Activated CD8-positive, alpha-beta memory T cell treated with anti-CD3 and anti-CD28 coated beads, Interleukin-2, amount 50 U/mL, for 4 hours (primary cell): ENCODE results near the gene ATP1B3.
"Not testable (repeated sequence)": the region's sequence is repeated elsewhere in the genome, so short reads cannot be mapped to it uniquely, and the experiment has no call there.

Experiments
- DNase-seq: peaks from one replicate; pipeline ENCODE4 v3.0.0-alpha.2; 2020

Gene ATP1B3

GRCh38 chr3:141909408-141909807 lies 33.0 kb downstream of the ATP1B3 start:
- DNase-seq = no peak

- not testable (repeated sequence) for DNase-seq
These were observed 33.5 kb downstream of the ATP1B3 start for GRCh38 chr3:141909986-141910385.

GRCh38 chr3:141913150-141913811 lies 36.8 kb downstream of the ATP1B3 start:
- no peak for DNase-seq

GRCh38 chr3:141914311-141914710 lies 37.9 kb downstream of the ATP1B3 start:
- no peak for DNase-seq

GRCh38 chr3:141915016-141915415 lies 38.6 kb downstream of the ATP1B3 start:
- DNase-seq = no peak

DNA sequence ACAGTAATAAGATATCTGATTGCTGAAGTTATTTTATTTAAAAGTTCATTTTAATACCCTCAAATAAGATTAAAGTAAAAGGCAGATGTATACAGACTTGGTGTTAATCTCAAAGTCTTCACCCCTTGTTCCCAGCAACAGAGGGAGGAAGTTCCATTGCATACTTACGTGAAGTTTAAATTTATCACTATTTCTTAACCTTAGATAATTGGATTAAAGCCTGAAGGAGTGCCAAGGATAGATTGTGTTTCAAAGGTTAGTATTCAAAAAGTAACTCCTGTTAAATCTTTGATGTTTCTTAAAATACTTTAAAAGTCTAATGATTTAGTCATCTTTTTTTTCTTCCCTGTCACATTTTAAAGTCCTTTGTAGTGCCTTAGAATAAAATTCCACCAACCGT lies 39.3 kb downstream of the ATP1B3 start:
- no peak for DNase-seq

GRCh38 chr3:141920701-141921100 lies 44.3 kb downstream of the ATP1B3 start:
- DNase-seq = no peak

DNA sequence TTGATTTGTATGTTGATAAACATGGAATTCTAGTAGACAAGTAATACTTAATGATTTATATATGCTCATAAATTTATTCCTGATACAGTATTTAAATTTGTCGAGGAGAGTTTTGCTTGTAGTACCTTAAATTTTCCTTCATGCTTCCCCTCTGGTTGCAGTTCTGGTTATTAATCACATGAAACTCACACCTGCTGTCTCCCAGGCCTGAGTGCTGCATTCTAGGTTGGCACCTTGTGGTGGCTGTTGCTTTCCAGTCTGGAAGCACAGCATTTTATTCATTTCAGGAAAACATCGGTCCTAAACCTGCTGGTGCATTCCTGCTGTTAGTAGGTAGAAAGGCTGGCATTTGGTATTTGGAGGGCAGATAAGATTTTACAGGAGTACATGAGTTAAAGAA lies 44.9 kb downstream of the ATP1B3 start:
- DNase-seq = no peak

DNA sequence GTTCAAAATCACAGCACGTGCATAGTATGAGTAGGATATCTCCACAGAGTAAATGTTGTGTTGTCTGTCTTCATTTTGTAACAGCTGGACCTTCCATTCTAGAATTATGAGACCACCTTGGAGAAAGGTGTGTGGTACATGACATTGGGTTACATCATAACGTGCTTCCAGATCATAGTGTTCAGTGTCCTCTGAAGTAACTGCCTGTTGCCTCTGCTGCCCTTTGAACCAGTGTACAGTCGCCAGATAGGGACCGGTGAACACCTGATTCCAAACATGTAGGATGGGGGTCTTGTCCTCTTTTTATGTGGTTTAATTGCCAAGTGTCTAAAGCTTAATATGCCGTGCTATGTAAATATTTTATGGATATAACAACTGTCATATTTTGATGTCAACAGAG lies 49.2 kb downstream of the ATP1B3 start:
- DNase-seq = not testable (repeated sequence)

GRCh38 chr3:141926929-141927328 lies 50.5 kb downstream of the ATP1B3 start:
- DNase-seq = no peak

DNA sequence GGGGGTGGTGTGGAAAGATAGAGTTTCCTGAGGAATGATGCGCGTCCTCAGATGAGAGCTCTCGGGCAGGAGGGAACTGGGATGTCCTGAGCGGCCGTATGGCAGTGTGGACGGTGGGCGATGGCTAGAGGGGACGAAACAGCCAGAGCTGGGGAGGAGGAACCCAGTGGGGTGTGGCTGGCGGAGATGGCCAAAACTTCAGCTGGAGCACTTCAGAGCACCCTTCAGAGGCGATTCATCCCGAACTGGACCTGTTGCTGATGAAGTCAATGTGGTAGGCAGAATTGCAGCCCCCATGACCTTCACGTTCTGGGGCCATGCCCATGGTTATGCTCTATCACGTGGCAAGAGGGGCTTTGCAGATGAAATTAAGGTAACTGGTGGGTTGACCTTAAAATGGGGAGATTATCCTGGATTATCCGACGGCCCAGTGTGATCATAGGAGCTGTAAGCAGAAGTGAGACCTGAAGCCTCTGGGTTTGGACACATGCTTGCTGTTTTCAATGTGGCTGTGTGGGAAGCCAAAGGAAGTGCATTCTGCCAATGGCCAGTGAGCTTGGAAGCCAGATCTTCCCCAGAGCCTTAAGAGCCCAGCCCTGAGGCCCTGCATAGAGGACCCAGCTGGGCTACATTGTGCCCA lies 52.3 kb downstream of the ATP1B3 start:
- DNase-seq = no peak

GRCh38 chr3:141929341-141929995 lies 53.0 kb downstream of the ATP1B3 start:
- no peak for DNase-seq

DNA sequence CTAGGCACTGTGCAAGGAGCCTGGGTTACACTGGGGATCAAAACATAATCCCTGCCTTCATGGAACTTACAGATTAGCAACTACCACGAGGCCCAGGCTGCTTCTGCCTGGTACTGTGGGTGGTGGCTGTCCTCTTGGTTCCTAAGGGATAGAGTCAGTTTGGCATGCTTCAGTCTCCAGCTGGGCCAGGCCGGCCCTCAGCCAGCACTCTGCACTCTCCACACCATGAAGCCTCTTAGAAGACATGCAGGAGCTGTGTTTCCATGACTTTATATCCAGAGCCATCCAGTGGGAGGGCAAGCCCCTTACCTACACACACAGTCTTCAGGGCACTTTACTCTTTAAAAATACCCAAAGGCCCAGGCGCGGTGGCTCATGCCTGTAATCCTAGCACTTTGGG lies 54.4 kb downstream of the ATP1B3 start:
- no peak for DNase-seq

DNA sequence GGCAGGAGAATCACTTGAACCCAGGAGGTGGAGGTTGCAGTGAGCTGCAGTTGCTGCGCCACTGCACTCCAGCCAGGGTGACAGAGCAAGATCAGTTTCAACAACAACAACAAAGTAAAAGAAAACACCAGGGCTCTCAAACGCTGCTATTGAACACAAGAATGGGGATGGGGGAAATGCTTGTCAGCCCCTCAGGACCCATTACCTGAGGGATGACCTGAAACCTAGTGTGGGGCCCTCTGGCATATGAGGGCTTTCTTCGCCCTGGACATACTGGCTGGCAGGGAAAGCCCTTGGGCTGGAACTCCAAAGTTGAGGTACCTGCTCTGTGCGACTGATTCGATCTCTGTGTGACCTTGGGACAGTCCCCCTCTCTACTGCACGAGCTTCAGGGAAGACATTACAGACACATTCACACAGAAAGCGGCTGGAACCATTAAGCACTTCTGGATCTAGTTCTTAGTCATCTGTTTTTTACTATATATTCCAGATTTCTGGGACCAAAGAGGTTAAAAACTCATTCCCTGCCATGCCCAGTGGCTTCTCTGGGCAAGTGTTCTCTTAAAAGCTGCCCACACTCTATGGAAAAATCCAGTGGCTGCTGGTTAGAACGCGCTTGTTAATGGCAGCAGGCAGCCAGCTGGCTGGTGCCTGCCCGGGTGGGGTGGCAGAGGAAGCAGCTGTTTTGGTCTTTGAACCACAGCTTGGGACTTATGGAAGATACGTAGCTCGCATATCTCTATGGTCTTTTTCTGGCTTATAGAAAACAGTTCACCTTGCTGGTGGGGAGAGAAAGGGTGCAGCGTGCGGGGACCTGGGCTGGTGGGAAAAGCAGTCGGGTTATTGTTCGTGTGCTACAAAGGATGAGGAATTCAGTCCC lies 57.2 kb downstream of the ATP1B3 start:
- no peak for DNase-seq

DNA sequence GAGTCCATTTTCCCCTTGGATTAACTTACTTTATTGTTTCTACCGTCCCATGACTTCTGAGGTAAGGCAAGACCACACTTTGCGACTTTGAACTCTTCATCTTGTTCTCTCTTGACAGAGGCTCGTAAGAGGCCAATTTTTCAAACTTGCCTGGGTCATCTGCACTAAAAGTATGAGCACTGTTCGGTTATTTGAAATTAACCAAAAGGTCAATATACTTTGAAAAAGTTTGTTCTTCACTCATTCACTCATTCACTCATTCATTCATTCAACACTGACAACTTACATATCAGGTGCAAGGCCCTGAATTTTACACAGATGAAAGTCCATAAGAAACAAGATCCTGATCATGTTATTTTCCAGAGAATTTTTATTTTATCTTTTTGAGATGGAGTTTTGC lies 57.9 kb downstream of the ATP1B3 start:
- no peak for DNase-seq

- no peak for DNase-seq
These were observed 61.6 kb downstream of the ATP1B3 start for GRCh38 chr3:141938011-141938500.

DNA sequence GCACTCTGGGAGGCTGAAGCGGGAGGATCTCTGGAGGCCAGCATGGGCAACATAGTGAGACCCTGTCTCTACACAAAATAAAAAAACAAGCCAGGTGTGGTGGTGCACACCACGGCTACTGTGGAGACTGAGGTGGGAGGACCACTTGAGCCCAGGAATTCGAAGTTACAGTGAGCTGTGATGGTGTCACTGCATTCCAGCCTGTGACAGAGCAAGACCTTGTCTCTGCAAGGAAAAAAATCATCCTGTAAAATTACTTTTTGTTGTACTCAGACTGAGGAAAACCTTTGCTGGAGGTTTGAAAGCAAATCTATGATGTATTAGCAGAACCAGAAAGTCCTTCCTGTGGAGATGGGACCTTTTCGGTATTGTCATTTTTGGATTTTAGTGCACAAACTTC lies 63.3 kb downstream of the ATP1B3 start:
- DNase-seq = no peak

DNA sequence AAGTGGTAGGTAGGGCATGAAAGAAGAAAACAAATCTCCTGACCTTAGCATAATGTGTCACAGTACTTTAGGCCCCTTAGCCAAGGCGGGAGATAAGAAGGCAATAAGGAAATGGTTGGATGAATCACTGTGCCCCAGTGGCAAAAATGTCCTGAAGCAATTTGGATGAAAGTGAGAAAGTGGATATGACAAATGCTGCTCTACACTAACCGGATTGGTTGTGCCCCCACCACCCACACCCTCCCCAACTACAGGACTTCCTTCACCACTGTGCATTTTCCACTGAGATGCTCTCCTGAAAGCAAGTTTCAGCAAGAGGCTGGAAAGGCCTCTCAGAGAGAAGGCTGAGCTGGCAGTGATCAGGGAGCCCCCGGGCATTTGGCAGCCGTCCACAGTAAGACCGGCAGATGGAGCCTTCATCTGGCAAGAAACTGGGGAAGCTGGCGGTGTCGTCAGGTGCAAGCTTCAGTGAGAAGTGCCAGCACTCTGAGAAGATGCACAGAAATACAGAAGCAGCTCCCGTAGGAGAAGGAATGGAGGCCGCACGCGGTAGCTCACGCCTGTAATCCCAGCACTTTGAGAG lies 63.8 kb downstream of the ATP1B3 start:
- DNase-seq = no peak

DNA sequence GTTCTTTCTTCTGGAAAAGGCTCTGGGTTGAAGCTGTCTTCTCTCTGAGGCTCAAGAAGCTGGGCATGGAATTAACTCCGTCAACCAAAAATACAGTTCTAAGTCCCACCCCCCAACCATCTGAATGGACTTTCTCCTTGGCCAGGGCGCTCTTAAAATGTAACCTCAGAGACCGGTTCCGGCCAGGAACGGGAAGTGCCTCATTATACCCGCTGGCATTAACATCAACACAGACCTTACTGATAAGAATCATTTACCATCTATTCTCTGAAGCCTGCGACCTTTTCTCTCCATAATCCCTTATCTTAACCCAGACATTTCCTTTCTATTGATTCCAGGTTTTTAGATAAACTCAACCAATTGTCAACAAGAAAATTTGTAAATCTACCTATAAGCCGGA lies 64.7 kb downstream of the ATP1B3 start:
- no peak for DNase-seq

- DNase-seq = no peak
These were observed 65.6 kb downstream of the ATP1B3 start for GRCh38 chr3:141942006-141942405.

DNA sequence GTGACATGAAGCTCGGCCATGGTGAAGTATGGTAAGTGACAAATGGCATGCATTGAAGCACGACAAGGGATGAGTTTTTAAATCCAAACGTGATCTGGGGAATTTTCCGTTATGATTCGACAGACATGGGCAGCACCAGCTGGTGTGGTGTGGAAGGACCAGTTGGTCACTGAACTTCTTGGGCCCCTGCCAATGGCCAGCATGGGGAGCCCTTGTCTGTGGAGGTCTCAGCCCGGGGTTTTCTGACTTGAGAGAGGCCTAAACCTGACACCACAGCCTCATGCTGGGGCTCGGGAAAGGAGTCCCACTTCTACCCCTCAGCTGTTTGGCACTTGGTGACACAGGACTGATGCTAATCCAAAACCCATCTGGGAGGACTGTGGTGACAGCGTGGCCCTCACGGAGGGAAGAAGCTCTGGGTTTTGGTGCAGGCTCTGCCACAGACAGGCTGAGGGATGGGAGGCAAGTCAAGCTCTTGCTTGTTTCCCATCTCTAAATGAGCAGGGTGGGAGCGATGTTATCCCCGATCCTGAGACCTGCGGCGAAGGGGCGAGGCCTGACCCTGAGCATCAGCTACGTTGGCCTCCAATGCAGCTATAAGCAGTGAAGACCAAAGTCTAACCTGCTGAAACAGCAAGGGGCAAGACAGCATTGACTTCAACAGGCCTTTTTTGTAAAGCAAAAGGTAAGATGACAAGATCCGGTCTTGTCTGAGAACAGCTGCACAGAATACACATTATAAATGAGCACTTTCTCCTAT lies 69.5 kb downstream of the ATP1B3 start:
- no peak for DNase-seq

DNA sequence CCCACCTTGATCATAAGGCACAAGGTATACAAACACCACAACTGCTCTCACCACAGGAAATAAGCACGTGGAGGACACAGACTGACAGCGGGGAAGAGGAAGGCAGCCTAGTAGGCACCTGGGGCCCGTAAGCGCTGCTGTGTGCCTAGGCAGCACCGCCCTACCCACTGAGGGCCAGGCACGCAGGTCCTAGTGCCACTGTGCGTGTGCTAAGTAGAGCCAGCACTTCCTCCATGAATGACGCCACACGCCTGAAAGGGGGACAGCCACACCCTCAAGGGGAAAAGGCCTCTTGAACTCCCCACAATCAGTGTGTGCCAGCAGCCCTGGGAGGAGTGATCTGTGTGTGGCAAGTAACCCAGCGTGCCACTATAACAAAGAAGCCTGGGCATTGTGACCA lies 73.0 kb downstream of the ATP1B3 start:
- no peak for DNase-seq
